Temporal lobe (tissue), 1 donor: ENCODE results near the gene ZNF805. TPM values are rescaled to one million over a fixed set of nuclear protein-coding genes. Genes with fewer than 3 reads are reported as not detected.

Source experiments
- total RNA-seq: library from RNA; depleted of rRNA; stranded (reverse); fragments of >200 nt; gene quantifications from one replicate; pipeline ENCODE4 v1.2.3, GENCODE V29; 2014

Gene ZNF805
- total RNA-seq, 1 donor from 2014 or later: 21.9 TPM

Other genes with a start within 250 kb of the ZNF805 start
- not detected for gene USP29, start 120.6 kb upstream of the ZNF805 start, total RNA-seq
- gene ZIM3, start 95.4 kb upstream of the ZNF805 start, total RNA-seq: not detected
- gene DUXA, start 73.1 kb upstream of the ZNF805 start, total RNA-seq: not detected
- gene ZNF264, start 49.1 kb upstream of the ZNF805 start, total RNA-seq: 23.8 TPM
- gene AURKC, start 9.6 kb upstream of the ZNF805 start, total RNA-seq: 0.98 TPM
- 136 TPM for gene ZNF460, start 39.9 kb downstream of the ZNF805 start, total RNA-seq
- 24.3 TPM for gene ZNF543, start 79.8 kb downstream of the ZNF805 start, total RNA-seq
- gene ZNF304, start 110.6 kb downstream of the ZNF805 start, total RNA-seq: 17.9 TPM
- 17.0 TPM for gene TRAPPC2B, start 122.9 kb downstream of the ZNF805 start, total RNA-seq
- 7.9 TPM for gene ZNF547, start 122.9 kb downstream of the ZNF805 start, total RNA-seq
- gene ZNF548, start 149.2 kb downstream of the ZNF805 start, total RNA-seq: 36.4 TPM
- gene ZNF17, start 170.5 kb downstream of the ZNF805 start, total RNA-seq: 27.3 TPM
- gene ZNF749, start 194.7 kb downstream of the ZNF805 start, total RNA-seq: 28.8 TPM
- gene VN1R1, start 216.5 kb downstream of the ZNF805 start, total RNA-seq: 2.7 TPM
- 44.0 TPM for gene ZNF772, start 236.9 kb downstream of the ZNF805 start, total RNA-seq
- 19.9 TPM for gene ZNF419, start 247.1 kb downstream of the ZNF805 start, total RNA-seq